Activated CD4-positive, CD25-positive, alpha-beta regulatory T cell treated with anti-CD3 and anti-CD28 coated beads, Interleukin-2, amount 50 U/mL, for 16 hours (primary cell): ENCODE results near the gene CHST8.

Experiments
- DNase-seq: peaks from one replicate; pipeline ENCODE4 v3.0.0-alpha.2; 2020; ENCODE audit warnings: low read depth, low spot score

The CHST8 gene

GRCh38 chr19:33673258-33673875, 51.6 kb downstream of the CHST8 start:
- no peak for DNase-seq

- DNase-seq: no peak
Measured at GRCh38 chr19:33673996-33674625, 52.4 kb downstream of the CHST8 start.

GRCh38 chr19:33674626-33675367, 53.0 kb downstream of the CHST8 start:
- no peak for DNase-seq

- no peak for DNase-seq
Measured at GRCh38 chr19:33675501-33676124, 53.9 kb downstream of the CHST8 start.

- DNase-seq: no peak
Measured at GRCh38 chr19:33676999-33677665, 55.4 kb downstream of the CHST8 start.

- no peak for DNase-seq
Measured at GRCh38 chr19:33677745-33678426, 56.1 kb downstream of the CHST8 start.

- no peak for DNase-seq
Measured at GRCh38 chr19:33678796-33679585, 57.2 kb downstream of the CHST8 start.

- no peak for DNase-seq
Measured at GRCh38 chr19:33679696-33680095, 57.9 kb downstream of the CHST8 start.

- no peak for DNase-seq
Measured at GRCh38 chr19:33681081-33681680, 59.4 kb downstream of the CHST8 start.

GRCh38 chr19:33683881-33684537, 62.3 kb downstream of the CHST8 start:
- DNase-seq: no peak

- no peak for DNase-seq
Measured at GRCh38 chr19:33684538-33685232, 62.9 kb downstream of the CHST8 start.

- no peak for DNase-seq
Measured at GRCh38 chr19:33685541-33685940, 63.8 kb downstream of the CHST8 start.

GRCh38 chr19:33686262-33686661, 64.5 kb downstream of the CHST8 start:
- no peak for DNase-seq

- no peak for DNase-seq
Measured at GRCh38 chr19:33686687-33687480, 65.1 kb downstream of the CHST8 start.

- no peak for DNase-seq
Measured at GRCh38 chr19:33687481-33688170, 65.9 kb downstream of the CHST8 start.

GRCh38 chr19:33688171-33688992, 66.6 kb downstream of the CHST8 start:
- no peak for DNase-seq
